ENCODE data around the gene TRNP1.

TRNP1 gene

DNA sequence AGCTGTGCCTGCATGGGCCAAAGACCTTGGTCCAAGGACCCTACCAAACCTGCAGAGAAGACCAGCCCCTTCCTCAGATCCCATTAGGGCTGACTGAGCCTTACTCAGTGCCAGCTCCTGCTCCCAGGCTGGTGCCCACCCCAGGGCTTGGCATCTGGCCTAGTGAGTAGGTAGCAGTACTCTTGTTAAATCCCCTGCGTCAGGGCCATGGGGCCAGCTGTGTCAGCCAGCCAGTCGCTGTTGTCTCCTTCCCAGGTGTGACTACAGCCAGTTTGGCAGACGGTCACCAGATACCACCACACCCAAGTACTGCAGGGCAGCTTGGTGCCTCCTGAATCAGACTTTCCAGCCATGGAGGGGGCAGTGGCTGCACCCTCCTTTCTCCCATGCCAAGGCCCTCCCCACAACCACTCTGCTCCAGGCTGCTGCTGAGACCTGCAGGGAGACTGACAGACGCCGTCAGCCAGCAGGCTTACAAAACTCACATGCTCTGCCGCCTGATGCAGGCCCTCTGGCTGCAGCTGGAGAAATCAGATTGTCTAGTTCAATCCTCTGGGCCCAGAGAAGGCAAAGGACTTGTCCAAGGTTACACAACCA lies 16.2 kb downstream of the TRNP1 start:
- no peak for TF ChIP-seq EGR1 (IDR thresholded peaks at IDR 0.05)
- peak; percentile 58; the same call in 1 of the 2 replicates for TF ChIP-seq TCF12 (IDR thresholded peaks at IDR 0.05; ENCODE audit: low read depth)
- no peak for TF ChIP-seq RAD21 (IDR thresholded peaks at IDR 0.05; ENCODE audit: low read depth)
- peak; percentile 53; the same call in 1 of the 2 replicates for TF ChIP-seq EP300 (IDR thresholded peaks at IDR 0.05; ENCODE audit: borderline replicate concordance)
- TF ChIP-seq, protein P1, sequence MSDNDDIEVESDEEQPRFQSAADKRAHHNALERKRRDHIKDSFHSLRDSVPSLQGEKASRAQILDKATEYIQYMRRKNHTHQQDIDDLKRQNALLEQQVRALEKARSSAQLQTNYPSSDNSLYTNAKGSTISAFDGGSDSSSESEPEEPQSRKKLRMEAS (IDR thresholded peaks at IDR 0.05): peak; percentile 34; the same call in 1 of the 2 replicates
- TF ChIP-seq CREB1 (IDR thresholded peaks at IDR 0.05; ENCODE audit: low read depth): no peak
- peak; percentile 42; the same call in 1 of the 2 replicates for TF ChIP-seq NFIC (IDR thresholded peaks at IDR 0.05)

DNA sequence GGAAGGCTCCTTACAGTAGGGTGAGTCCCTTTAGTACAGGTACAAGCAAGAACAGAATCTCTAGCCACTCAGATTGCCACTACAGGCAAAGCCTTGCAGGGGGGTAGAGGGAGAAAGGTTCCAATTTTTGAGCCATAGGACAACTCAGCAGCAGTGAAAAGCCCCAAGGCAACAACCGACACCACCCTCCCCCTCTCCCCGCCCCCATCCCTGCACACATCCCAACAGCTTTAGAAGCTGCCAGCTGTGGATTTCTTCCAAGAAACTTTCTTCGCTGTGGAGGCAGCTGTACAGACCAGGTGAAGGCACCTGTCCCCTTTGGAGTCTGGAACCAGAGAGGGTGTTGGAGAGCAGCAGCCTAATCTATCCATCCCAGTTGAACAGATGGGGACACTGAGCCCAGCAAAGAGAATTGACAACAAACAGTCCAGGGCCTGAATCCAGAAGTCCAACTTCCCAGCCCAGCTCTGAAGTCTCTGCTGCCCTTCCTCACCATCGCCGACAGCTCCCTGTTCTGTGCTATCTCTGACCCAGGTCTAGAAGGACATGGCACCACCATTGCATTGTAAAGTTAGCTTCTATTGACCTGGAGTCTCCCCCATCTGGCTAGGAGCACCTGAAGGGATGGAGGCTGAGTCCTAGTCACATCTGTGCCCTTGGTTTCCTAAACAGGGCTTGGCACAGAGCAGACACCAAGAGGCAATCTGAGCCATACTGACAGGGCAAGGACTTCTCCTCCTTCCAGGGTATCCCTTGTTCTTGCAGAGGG lies 16.9 kb downstream of the TRNP1 start:
- no peak for TF ChIP-seq YY1 (IDR thresholded peaks at IDR 0.05; ENCODE audit: low read depth)
- no peak for TF ChIP-seq RAD21 (IDR thresholded peaks at IDR 0.05; ENCODE audit: low read depth)
- TF ChIP-seq, protein P2, sequence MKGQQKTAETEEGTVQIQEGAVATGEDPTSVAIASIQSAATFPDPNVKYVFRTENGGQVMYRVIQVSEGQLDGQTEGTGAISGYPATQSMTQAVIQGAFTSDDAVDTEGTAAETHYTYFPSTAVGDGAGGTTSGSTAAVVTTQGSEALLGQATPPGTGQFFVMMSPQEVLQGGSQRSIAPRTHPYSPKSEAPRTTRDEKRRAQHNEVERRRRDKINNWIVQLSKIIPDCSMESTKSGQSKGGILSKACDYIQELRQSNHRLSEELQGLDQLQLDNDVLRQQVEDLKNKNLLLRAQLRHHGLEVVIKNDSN (IDR thresholded peaks at IDR 0.05): no peak
- no peak for TF ChIP-seq EGR1 (IDR thresholded peaks at IDR 0.05)
- TF ChIP-seq EP300 (IDR thresholded peaks at IDR 0.05; ENCODE audit: borderline replicate concordance): no peak
- TF ChIP-seq TEAD4 (IDR thresholded peaks at IDR 0.05): no peak

DNA sequence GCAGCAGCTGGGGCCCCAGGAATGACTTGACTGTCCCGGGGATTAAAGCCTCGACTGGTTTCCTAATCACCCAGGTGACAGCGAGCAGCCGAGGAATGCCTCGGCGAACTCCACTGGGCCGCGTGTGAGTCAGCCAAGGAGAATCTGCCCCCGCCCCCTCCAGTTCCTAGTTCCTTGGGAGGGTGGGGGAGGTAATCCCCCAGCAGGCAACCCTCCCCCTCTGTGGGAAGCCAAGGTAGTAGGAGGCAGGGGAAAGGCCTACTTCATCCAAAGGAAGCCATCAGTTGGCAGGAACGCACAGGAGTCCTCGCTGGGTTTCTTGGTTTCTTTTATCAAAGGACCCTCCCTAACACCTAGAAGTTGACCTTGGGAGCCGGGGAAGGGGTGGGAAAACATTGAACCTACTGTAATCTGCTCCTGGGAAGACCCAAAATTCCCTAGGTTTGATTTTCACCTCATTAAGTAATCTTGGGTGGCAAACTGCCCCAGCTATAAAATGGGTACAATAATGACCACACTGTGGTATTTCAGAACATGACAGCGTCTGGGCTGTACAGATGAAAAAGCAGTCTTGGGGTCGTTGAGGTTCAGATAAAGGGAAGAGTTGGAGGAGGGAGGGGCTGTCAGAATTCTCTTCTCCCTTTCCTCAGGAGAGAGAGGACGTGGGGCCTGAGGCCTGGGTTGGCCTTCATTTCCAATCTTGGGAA lies 17.7 kb downstream of the TRNP1 start:
- TF ChIP-seq CREB1 (IDR thresholded peaks at IDR 0.05; ENCODE audit: low read depth): no peak
- TF ChIP-seq, protein P1 (IDR thresholded peaks at IDR 0.05): peak; percentile 79
- peak; percentile 67 for TF ChIP-seq EGR1 (IDR thresholded peaks at IDR 0.05)
- TF ChIP-seq, protein P3, sequence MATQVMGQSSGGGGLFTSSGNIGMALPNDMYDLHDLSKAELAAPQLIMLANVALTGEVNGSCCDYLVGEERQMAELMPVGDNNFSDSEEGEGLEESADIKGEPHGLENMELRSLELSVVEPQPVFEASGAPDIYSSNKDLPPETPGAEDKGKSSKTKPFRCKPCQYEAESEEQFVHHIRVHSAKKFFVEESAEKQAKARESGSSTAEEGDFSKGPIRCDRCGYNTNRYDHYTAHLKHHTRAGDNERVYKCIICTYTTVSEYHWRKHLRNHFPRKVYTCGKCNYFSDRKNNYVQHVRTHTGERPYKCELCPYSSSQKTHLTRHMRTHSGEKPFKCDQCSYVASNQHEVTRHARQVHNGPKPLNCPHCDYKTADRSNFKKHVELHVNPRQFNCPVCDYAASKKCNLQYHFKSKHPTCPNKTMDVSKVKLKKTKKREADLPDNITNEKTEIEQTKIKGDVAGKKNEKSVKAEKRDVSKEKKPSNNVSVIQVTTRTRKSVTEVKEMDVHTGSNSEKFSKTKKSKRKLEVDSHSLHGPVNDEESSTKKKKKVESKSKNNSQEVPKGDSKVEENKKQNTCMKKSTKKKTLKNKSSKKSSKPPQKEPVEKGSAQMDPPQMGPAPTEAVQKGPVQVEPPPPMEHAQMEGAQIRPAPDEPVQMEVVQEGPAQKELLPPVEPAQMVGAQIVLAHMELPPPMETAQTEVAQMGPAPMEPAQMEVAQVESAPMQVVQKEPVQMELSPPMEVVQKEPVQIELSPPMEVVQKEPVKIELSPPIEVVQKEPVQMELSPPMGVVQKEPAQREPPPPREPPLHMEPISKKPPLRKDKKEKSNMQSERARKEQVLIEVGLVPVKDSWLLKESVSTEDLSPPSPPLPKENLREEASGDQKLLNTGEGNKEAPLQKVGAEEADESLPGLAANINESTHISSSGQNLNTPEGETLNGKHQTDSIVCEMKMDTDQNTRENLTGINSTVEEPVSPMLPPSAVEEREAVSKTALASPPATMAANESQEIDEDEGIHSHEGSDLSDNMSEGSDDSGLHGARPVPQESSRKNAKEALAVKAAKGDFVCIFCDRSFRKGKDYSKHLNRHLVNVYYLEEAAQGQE (IDR thresholded peaks at IDR 0.05; ENCODE audit: low read depth): no peak
- TF ChIP-seq TAF1 (IDR thresholded peaks at IDR 0.05; ENCODE audit: low read depth): no peak
- peak; percentile 76; the same call in 1 of the 2 replicates for TF ChIP-seq ZBTB7A (IDR thresholded peaks at IDR 0.05; ENCODE audit: low read depth)
- peak; percentile 73 for TF ChIP-seq CEBPB (IDR thresholded peaks at IDR 0.05)
- no peak for TF ChIP-seq YY1 (IDR thresholded peaks at IDR 0.05; ENCODE audit: low read depth)
- TF ChIP-seq RAD21 (IDR thresholded peaks at IDR 0.05; ENCODE audit: low read depth): peak; percentile 27; the same call in 1 of the 2 replicates
- peak; percentile 95 for TF ChIP-seq TEAD4 (IDR thresholded peaks at IDR 0.05)
- TF ChIP-seq TCF12 (IDR thresholded peaks at IDR 0.05; ENCODE audit: low read depth): peak; percentile 92
- TF ChIP-seq, protein P2 (IDR thresholded peaks at IDR 0.05): no peak
- TF ChIP-seq NFIC (IDR thresholded peaks at IDR 0.05): peak; percentile 69; the same call in 1 of the 2 replicates
- 0 out of 2 replicates have a peak, but pooled peaks have one; percentile 25 for TF ChIP-seq FOXM1 (IDR thresholded peaks at IDR 0.05; ENCODE audit: borderline replicate concordance, low read depth)
- TF ChIP-seq EP300 (IDR thresholded peaks at IDR 0.05; ENCODE audit: borderline replicate concordance): peak; percentile 74; the same call in 1 of the 2 replicates

DNA sequence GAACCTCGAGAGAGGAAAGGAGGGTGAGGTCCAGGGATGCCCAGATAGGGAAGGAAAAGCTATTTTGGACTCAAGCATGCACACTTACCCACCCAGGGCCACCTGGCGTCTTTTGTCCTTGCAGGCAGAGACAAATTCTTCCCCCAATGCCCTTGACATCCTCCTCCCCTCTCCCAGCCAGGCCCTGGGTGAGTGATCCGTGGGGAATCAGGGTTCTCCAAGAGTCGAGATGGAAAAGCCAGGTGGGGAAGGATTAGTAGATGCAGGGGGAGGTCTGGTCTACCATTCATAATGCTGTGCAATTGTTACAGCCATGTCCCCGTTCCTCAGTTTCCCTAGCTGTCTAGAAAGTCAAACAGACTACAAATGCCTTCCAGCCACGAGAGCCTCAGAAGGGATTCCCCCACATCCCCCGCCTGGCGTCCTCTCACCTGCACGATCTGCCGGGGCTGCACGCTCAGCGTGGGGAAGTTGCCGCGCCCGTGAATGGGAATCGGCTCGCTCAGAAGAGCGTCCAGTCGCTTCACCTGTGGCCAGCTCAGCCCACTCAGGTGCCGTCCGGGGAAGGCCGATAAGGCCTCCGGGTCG lies 18.6 kb downstream of the TRNP1 start:
- no peak for TF ChIP-seq NFIC (IDR thresholded peaks at IDR 0.05)
- TF ChIP-seq CREB1 (IDR thresholded peaks at IDR 0.05; ENCODE audit: low read depth): no peak
- TF ChIP-seq CEBPB (IDR thresholded peaks at IDR 0.05): no peak
- TF ChIP-seq, protein P3 (IDR thresholded peaks at IDR 0.05; ENCODE audit: low read depth): no peak
- no peak for TF ChIP-seq FOXM1 (IDR thresholded peaks at IDR 0.05; ENCODE audit: borderline replicate concordance, low read depth)
- TF ChIP-seq TAF1 (IDR thresholded peaks at IDR 0.05; ENCODE audit: low read depth): no peak
- no peak for TF ChIP-seq YY1 (IDR thresholded peaks at IDR 0.05; ENCODE audit: low read depth)
- TF ChIP-seq, protein P2 (IDR thresholded peaks at IDR 0.05): no peak
- no peak for TF ChIP-seq TCF12 (IDR thresholded peaks at IDR 0.05; ENCODE audit: low read depth)
- TF ChIP-seq, protein P1 (IDR thresholded peaks at IDR 0.05): no peak
- TF ChIP-seq EP300 (IDR thresholded peaks at IDR 0.05; ENCODE audit: borderline replicate concordance): no peak
- no peak for TF ChIP-seq EGR1 (IDR thresholded peaks at IDR 0.05)
- TF ChIP-seq RAD21 (IDR thresholded peaks at IDR 0.05; ENCODE audit: low read depth): no peak

Data from Ishikawa (cell line).